Measurements from ENCODE around the gene ST8SIA1.

The ST8SIA1 gene

DNA sequence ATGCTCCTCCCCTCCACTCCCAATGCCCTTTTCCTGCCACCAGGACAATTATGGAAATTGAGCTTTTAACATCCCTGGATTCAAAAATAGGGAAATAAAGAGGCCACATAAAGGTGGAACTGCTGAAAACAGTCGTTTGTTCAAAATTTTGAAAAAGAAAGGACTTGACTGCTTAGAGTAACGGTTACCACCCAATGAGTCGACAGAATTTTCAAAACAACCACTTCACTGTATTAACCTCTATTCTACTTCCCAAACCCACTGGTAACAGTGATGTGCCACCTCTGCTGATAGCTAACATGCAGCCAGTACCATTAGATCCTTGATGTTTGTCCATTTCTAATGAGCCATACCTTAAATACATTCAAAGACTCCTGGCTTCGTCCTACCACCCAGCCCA, 4.9 kb downstream of the ST8SIA1 start:
- no peak for DNase-seq

DNA sequence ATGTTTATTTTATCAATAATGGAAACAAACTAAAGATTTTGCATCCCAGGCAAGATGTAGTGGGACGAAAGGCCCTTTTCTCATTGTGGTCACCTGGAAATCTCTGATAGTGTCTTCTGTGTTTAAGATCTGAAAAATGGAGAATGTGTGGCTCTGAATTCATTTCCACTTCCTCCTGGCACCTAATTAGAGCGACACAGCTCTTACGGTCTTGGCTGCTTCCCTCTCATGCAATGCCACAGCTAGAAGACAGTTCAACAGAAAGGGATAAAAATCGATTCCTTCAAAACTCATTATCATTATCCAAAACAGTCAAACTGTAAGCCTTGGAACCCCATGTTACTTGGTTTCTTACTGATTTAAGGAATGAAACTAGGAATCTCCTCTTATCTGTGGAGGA, 9.3 kb downstream of the ST8SIA1 start:
- DNase-seq: no peak

GRCh38 chr12:22322091-22322490, 12.4 kb downstream of the ST8SIA1 start:
- no peak for DNase-seq

- peak; percentile 36 for DNase-seq
Observed at GRCh38 chr12:22321638-22322037, 12.9 kb downstream of the ST8SIA1 start.

DNA sequence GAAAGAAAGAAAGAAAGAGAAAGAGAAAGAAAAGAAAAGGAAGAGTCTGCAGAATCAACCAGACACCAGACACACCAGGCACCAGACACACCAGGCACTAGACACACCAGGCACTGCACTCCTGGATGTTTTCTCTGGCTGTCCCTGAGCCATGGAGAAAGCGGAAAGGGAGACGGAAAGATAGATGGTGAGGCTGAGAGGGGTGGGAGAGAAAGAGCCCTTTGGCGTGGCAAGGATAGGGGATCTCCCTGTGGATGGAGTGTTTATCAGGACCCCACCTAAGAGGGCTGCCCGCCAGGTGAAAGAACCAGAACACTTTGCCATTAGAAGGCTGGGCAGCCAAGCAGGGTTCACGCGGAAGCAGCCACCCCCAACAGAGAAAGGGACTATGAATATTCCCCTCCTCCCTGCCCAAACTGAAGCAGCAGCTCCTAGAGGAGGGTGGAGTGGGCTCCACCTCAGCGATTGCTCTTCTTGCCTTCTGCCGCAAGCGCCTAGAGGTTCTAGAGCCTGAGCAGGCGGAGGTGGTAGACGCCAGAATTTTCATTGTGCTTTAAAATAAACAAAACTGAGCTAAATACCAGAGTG, 13.4 kb downstream of the ST8SIA1 start:
- no peak for DNase-seq

GRCh38 chr12:22318108-22318737, 16.3 kb downstream of the ST8SIA1 start:
- DNase-seq: no peak

DNA sequence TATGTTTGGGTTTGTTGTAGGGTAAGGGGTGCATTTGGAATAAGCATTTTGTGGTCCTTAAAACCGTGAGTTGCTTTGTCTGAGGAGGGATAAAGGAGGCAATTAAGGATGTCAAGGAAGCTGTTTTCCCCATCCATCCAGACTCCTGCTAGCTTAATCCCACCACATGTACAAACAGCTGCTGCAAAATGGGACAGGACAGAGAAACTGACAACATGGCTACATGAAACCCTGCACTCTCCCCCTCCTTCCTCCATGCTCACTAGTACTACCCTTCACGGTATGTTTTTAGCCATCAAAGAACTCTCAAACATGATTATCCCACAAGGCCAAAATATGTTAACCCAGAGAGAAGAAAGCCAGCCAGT, 20.6 kb downstream of the ST8SIA1 start:
- DNase-seq: no peak

- no peak for DNase-seq
Observed at GRCh38 chr12:22313286-22313962, 21.1 kb downstream of the ST8SIA1 start.

GRCh38 chr12:22312336-22312735, 22.2 kb downstream of the ST8SIA1 start:
- no peak for DNase-seq

DNA sequence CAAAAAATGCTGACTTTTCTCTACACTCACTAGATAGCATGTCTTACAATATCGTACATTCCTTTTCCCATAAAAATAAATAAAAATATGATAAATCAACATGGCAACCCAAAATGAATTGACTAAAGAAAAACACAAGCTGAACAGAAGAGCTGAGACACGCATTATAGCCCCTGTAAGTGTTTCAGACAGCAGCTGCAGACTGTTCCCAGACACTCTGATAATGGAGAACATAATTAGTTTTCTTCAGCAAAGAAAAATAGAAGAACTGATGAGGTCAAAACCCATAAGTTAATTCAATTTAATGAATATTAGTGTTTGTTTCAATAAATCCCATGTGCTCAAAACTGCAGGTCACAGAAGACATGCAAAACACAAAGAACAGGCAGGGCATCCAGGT, 23.8 kb downstream of the ST8SIA1 start:
- no peak for DNase-seq

DNA sequence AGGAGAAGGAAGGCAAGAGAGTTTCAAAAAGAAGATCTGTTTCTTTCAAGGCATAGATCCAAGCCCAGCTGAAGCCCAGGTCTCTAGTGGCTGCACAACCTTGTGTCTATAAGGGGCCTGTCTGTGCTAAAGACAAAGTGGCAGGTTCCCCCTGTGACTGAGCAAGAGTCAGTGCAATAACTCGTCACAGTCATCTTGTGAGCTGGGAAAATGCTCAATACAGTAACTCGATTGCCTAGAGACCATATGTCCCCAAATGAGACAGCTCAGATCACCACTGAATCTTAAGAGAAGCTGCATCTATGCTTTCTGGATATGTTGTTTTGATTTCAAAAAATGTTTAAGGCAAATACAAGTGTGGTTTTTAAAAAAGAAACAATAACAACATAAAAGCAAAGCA, 24.2 kb downstream of the ST8SIA1 start:
- DNase-seq: no peak

GRCh38 chr12:22307811-22308210, 26.7 kb downstream of the ST8SIA1 start:
- no peak for DNase-seq

GRCh38 chr12:22306311-22306710, 28.2 kb downstream of the ST8SIA1 start:
- DNase-seq: no peak

GRCh38 chr12:22304341-22304740, 30.2 kb downstream of the ST8SIA1 start:
- no peak for DNase-seq

DNA sequence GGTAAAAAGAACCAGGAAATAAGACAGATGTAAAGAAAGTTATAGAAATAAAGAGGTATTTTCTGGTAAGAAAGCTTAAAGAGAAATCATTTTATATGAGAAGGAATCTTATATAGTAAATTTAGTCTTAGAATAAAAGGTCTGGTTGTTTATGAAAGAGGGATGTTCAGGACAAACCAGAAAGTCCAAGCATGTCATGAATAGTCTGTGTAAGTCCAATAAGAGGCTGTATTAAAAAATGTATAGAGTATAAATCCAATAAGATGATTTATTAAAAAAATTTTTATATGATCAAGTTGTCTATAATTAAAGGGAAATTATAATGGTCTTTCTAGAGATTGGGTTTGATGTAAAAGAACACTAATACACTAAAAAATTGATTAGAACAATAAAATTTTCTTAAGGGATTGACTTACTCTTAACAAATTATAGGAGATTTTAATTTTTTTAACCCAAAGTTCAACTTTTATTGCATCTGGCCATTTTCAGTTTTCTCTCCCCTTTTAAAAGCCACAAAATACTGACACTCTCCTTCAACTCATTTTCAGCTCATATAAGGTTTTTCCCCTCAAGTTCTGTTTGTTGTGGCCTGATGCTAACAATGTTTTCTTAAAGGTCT, 35.1 kb downstream of the ST8SIA1 start:
- DNase-seq: no peak

GRCh38 chr12:22289250-22289649, 45.3 kb downstream of the ST8SIA1 start:
- no peak for DNase-seq

DNA sequence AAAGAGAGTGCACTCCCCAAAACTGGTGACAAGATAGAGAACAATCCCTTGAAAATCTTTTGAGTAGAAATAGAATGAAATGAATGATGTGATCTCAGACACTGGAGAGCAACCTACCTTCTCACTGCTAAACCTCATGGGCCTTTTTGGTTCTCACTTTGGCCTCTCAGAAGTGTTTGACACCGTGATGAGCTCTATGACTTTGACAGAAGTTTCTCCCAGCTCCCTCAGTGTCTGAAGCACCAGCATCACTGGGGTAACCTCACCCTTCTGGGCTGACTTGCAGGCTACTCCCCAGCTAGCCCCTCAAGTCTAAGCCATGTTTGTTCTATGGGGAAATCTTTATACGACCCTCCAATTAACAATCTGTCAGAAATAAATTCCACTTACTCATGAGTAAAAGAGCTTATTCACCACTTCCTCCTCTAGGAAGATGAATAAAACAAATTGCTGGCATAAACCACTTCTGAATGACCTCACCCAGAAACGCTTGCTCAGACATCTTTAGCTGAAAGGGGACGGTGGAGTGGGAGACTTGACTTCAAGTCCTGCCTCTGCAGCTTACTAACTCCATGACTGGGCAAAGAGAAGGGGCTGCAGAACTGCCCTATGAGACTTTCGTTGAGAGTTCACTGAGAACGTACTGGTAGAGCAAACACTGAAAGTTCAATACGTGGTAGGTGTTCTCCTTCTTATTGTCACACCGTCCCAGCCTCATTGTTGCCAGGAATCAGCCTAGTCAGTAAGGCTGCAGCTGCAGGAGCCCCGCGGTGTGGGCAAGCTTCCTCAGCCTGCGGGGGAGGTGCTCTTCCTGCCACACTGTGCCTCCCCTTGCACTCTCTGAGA, 46.5 kb downstream of the ST8SIA1 start:
- peak; percentile 50 for DNase-seq

GRCh38 chr12:22287101-22287500, 47.4 kb downstream of the ST8SIA1 start:
- no peak for DNase-seq

DNA sequence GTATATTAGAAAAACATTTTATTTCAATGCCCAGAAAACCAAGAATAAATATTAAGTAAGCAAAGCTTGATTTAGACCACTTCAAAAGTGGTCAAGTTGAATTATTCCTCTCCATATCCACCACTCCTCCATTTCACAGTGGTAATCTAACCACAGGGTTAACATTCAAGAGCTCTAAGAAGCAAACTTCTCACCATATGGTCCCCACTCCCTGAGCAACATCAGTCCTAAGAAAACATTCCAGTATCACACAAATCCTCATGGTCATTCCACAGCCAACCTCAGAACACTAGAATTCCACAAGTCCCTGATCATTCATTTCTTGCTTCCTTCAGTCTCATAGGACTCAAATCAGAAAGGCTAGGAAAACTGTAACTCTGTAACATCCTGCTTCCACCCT, 47.9 kb downstream of the ST8SIA1 start:
- DNase-seq: no peak

DNA sequence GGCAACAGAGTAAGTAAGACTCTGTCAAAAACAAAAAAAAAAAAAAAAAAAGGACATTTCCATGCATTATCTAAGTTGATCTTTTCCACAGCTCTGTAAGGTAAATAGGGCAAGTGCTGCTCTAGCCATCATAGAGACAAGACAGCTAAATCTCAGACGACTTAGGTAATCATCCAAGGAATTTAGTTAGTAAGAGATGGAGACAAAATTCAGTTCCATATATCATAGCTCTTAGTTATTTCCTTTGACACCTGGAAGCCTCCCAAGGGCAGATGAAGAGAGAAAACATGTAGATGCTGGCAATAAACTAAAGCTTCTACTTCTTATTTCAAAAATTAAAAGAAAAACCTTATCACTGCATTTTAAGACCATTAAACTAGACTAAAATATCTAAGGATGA, 48.7 kb downstream of the ST8SIA1 start:
- no peak for DNase-seq

DNA sequence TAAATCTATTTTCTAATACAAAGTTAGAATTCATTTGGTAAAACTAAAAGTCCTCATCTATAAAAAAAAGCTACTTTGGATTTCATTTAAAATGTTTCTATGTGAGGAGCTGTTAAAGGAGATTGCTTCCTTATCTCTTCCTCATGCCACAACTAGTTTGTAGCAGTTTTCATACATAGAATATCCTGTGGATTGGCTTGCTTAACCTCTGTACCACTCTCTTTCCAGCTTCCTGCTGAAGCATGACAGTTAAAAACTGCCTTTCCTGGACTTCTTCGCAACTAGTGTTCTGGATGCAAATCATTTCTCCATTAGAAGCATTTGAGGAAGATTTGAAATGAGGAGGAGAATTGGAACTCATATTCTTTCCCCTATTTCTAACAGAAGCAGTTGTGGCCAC, 49.6 kb downstream of the ST8SIA1 start:
- no peak for DNase-seq

DNA sequence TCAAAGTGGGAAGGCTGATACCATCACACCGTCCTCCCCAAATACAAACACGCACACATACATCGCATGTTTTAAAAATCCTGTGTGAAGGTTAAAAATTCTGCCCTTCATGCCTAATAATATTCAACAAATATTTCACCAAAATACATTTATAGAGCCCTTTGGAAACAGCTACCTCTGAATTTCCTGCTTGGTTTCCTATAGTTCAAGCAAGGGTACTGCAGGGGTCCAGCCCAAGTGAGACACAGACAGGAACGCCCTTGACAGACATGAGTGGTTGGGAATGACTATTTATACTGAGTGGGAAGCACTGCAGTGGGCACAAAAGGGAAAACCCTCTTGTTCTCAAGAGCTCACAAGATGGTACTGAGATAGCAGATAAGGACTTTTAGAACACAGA, 51.0 kb downstream of the ST8SIA1 start:
- no peak for DNase-seq

- no peak for DNase-seq
Observed at GRCh38 chr12:22283006-22283506, 51.5 kb downstream of the ST8SIA1 start.
